Measurements from ENCODE around the gene GPX6.
"Not testable (repeated sequence)": the region's sequence is repeated elsewhere in the genome, so short reads cannot be mapped to it uniquely, and the experiment has no call there.

The GPX6 gene

GRCh38 chr6:28486988-28487742 is 28.4 kb downstream of the GPX6 start:
- CTCF ChIA-PET, result no interaction called here
- POLR2A ChIA-PET, result no interaction called here
- no peak for DNase-seq (ENCODE audit: low read depth, low spot score)
- H3K4me3 ChIP-seq (ENCODE audit: low read depth, low read length), result no peak overlapping the region
- no peak for TF ChIP-seq CTCF (IDR thresholded peaks at IDR 0.05; ENCODE audit: insufficient read depth, low read length, missing control alignments)

GRCh38 chr6:28486533-28486932 is 29.1 kb downstream of the GPX6 start:
- H3K4me3 ChIP-seq (ENCODE audit: low read depth, low read length), result no peak overlapping the region
- no peak for TF ChIP-seq CTCF (IDR thresholded peaks at IDR 0.05; ENCODE audit: insufficient read depth, low read length, missing control alignments)
- CTCF ChIA-PET, result no interaction called here
- POLR2A ChIA-PET, result no interaction called here
- DNase-seq (ENCODE audit: low read depth, low spot score), result no peak

GRCh38 chr6:28485482-28485881 is 30.1 kb downstream of the GPX6 start:
- ChIA-PET POLR2A (no interaction called here), CTCF (no interaction called here)
- DNase-seq (ENCODE audit: low read depth, low spot score), result no peak
- H3K4me3 ChIP-seq (ENCODE audit: low read depth, low read length), result no peak overlapping the region
- no peak for TF ChIP-seq CTCF (IDR thresholded peaks at IDR 0.05; ENCODE audit: insufficient read depth, low read length, missing control alignments)

GRCh38 chr6:28480253-28480932 is 35.2 kb downstream of the GPX6 start:
- no peak for TF ChIP-seq CTCF (IDR thresholded peaks at IDR 0.05; ENCODE audit: insufficient read depth, low read length, missing control alignments)
- POLR2A ChIA-PET, result no interaction called here
- no peak for DNase-seq (ENCODE audit: low read depth, low spot score)
- no peak overlapping the region for H3K4me3 ChIP-seq (ENCODE audit: low read depth, low read length)
- CTCF ChIA-PET, result interaction anchor here (0.7 kb wide), 1 partner anchor 19 kb away, joined by 3 read pairs; no protein-coding TSS in a partner anchor

- no peak overlapping the region for H3K4me3 ChIP-seq (ENCODE audit: low read depth, low read length)
- CTCF ChIA-PET, result no interaction called here
- POLR2A ChIA-PET, result no interaction called here
- TF ChIP-seq CTCF (IDR thresholded peaks at IDR 0.05; ENCODE audit: insufficient read depth, low read length, missing control alignments), result no peak
- no peak for DNase-seq (ENCODE audit: low read depth, low spot score)
Observed at GRCh38 chr6:28478518-28478917, 37.1 kb downstream of the GPX6 start.

GRCh38 chr6:28474441-28475219 is 41.0 kb downstream of the GPX6 start:
- DNase-seq (ENCODE audit: low read depth, low spot score), result peak; percentile 68
- TF ChIP-seq CTCF (IDR thresholded peaks at IDR 0.05; ENCODE audit: insufficient read depth, low read length, missing control alignments), result no peak
- ChIA-PET CTCF (no interaction called here), POLR2A (interaction anchor here (2.0 kb wide), 1 partner anchor 15 kb away, joined by 4 read pairs; no protein-coding TSS in a partner anchor)
- peak overlapping the region; percentile 53 for H3K4me3 ChIP-seq (ENCODE audit: low read depth, low read length)

GRCh38 chr6:28469153-28469745 is 46.3 kb downstream of the GPX6 start:
- not testable (repeated sequence) for DNase-seq (ENCODE audit: low read depth, low spot score)

More at GRCh38 chr6:28469153-28469745, 46.3 kb downstream of the GPX6 start:
- CTCF ChIA-PET; H3K4me3 ChIP-seq (ENCODE audit: low read depth, low read length); POLR2A ChIA-PET: not testable (repeated sequence)
